Mucosa of gallbladder (tissue), 1 donor: ENCODE results near the gene LATS2. TPM values are rescaled to one million over a fixed set of nuclear protein-coding genes. Genes with fewer than 3 reads are reported as not detected.

Experiments used
- DNase-seq: peaks from one replicate; pipeline ENCODE4 v3.0.0-alpha.2; 2020; ENCODE audit warnings: low spot score
- total RNA-seq: library from RNA; stranded (reverse); gene quantifications from one replicate; pipeline ENCODE4 v1.2.1, GENCODE V29; 2021
- donor health status: DM: no; HTN: no; CAD: no.

The LATS2 gene
- 35.1 TPM for total RNA-seq

GRCh38 chr13:21061029-21061763 lies at the start of gene LATS2:
Gene LATS2 (minus strand): TSS chr13:21061586. CDS start chr13:21046026, 15,560 bp downstream.
- peak; percentile 97 for DNase-seq

GRCh38 chr13:21109168-21109567 lies 47.8 kb upstream of the LATS2 start:
- DNase-seq = no peak

- DNase-seq = no peak
Observed at GRCh38 chr13:21106089-21106488, 44.7 kb upstream of the LATS2 start.

- DNase-seq = no peak
Observed at GRCh38 chr13:21104199-21105019, 43.0 kb upstream of the LATS2 start.

GRCh38 chr13:21101865-21102576 lies 40.6 kb upstream of the LATS2 start:
- DNase-seq = no peak

- no peak for DNase-seq
Observed at GRCh38 chr13:21100994-21101757, 39.8 kb upstream of the LATS2 start.

- DNase-seq = no peak
Observed at GRCh38 chr13:21100211-21100610, 38.8 kb upstream of the LATS2 start.

GRCh38 chr13:21095311-21095710 lies 33.9 kb upstream of the LATS2 start:
- DNase-seq = no peak

- DNase-seq = no peak
Observed at GRCh38 chr13:21089830-21090229, 28.4 kb upstream of the LATS2 start.

- no peak for DNase-seq
Observed at GRCh38 chr13:21088534-21088933, 27.1 kb upstream of the LATS2 start.

- no peak for DNase-seq
Observed at GRCh38 chr13:21086929-21087328, 25.5 kb upstream of the LATS2 start.

GRCh38 chr13:21081926-21082325 lies 20.5 kb upstream of the LATS2 start:
- DNase-seq = no peak

GRCh38 chr13:21080593-21080891 lies 19.2 kb upstream of the LATS2 start:
- DNase-seq = no peak

- no peak for DNase-seq
Observed at GRCh38 chr13:21079761-21080592, 18.6 kb upstream of the LATS2 start.

- no peak for DNase-seq
Observed at GRCh38 chr13:21079221-21079620, 17.8 kb upstream of the LATS2 start.

GRCh38 chr13:21078501-21078900 lies 17.1 kb upstream of the LATS2 start:
- no peak for DNase-seq

- DNase-seq = no peak
Observed at GRCh38 chr13:21077788-21078353, 16.5 kb upstream of the LATS2 start.

- no peak for DNase-seq
Observed at GRCh38 chr13:21077076-21077787, 15.8 kb upstream of the LATS2 start.

- DNase-seq = no peak
Observed at GRCh38 chr13:21076253-21076652, 14.9 kb upstream of the LATS2 start.
